H1 (cell line): ENCODE data around the gene MOB1B.

ENCODE experiments used
- POLR2A ChIP-seq, 2 experiments: IDR thresholded peaks; 1 replicate in 1 of 2; 2 replicates in 1 of 2; pipeline ENCODE4 v1.6.1; 2011; ENCODE audit warnings: low read depth in 2 of 2, low read length in 2 of 2, mild to moderate bottlenecking in 2 of 2; ENCODE audit errors: control extremely low read depth in 1 of 2
- POLR2AphosphoS5 ChIP-seq: IDR thresholded peaks from 2 replicates; pipeline ENCODE4 v1.6.1; 2011; ENCODE audit warnings: low read depth, low read length
- TF ChIP-seq, protein P1 (sequence below), 3 experiments: IDR thresholded peaks; 1 replicate in 2 of 3; 2 replicates in 1 of 3; pipeline versions ENCODE4 v1.5.1 to v1.6.1; 2011; ENCODE audit warnings: low read length in 3 of 3, mild to moderate bottlenecking in 3 of 3, inconsistent platforms in 2 of 3, low read depth in 1 of 3, moderate library complexity in 1 of 3; ENCODE audit not compliant: insufficient read depth in 1 of 3; ENCODE audit errors: control extremely low read depth in 1 of 3

DNA sequence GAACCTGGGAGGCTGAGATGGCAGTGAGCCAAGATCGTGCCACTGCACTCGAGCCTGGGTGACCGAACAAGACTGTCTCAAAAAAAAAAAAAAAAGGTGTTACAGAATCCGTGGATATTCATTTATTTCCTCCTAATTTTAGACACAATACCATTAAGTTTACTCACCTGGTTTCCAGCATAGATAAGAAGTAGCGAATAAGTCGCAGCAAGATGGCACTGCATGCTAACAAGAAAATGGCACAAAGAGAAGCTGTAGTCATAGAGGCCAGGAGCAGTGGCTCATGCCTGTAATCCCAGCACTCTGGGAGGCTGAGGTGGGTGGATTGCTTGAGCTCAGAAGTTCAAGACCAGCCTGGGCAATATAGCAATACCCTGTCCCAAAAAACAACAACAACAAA lies 17.0 kb upstream of the MOB1B start:
- no peak for TF ChIP-seq POLR2A (IDR thresholded peaks at IDR 0.05; ENCODE audit: control extremely low read depth in 1 of 2, low read depth in 2 of 2, low read length in 2 of 2)
- TF ChIP-seq, protein P1, sequence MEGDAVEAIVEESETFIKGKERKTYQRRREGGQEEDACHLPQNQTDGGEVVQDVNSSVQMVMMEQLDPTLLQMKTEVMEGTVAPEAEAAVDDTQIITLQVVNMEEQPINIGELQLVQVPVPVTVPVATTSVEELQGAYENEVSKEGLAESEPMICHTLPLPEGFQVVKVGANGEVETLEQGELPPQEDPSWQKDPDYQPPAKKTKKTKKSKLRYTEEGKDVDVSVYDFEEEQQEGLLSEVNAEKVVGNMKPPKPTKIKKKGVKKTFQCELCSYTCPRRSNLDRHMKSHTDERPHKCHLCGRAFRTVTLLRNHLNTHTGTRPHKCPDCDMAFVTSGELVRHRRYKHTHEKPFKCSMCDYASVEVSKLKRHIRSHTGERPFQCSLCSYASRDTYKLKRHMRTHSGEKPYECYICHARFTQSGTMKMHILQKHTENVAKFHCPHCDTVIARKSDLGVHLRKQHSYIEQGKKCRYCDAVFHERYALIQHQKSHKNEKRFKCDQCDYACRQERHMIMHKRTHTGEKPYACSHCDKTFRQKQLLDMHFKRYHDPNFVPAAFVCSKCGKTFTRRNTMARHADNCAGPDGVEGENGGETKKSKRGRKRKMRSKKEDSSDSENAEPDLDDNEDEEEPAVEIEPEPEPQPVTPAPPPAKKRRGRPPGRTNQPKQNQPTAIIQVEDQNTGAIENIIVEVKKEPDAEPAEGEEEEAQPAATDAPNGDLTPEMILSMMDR (IDR thresholded peaks at IDR 0.05; ENCODE audit: control extremely low read depth in 1 of 3, insufficient read depth in 1 of 3, low read depth in 1 of 3, low read length in 3 of 3): no peak
- TF ChIP-seq POLR2AphosphoS5: no peak
